ENCODE results near the gene SLC26A8. TPM values are rescaled to one million over a fixed set of nuclear protein-coding genes. Genes with fewer than 3 reads are reported as not detected.

SLC26A8 gene
- total and polyA plus RNA-seq, 9 donors: 0.07 to 0.17 (median 0.10) TPM; not detected in 4

GRCh38 chr6:35960187-35960586, 64.3 kb downstream of the SLC26A8 start:
- H3K4me1 ChIP-seq (ENCODE audit: insufficient read depth): no peaks in the 10 kb centered on the region
- no peaks in the 10 kb centered on the region for H3K36me3 ChIP-seq
- no peaks in the 10 kb centered on the region for H3K27me3 ChIP-seq
- DNase-seq: no peak
- no peaks in the 10 kb centered on the region for H3K9me3 ChIP-seq
- no peak for TF ChIP-seq EP300 (IDR thresholded peaks at IDR 0.05)
- no peak for TF ChIP-seq POLR2A (IDR thresholded peaks at IDR 0.05)
- no peak for TF ChIP-seq CTCF (IDR thresholded peaks at IDR 0.05)
- H3K4me3 ChIP-seq: no peak overlapping the region
- no peak overlapping the region for H3K27ac ChIP-seq
- intact Hi-C loops (cut with DNase I): no loop called here
- WGBS, 3 donors: 75 to 92% (median 92%) methylated on average over 2 of the region's 2 CpGs

- no peaks in the 10 kb centered on the region for H3K36me3 ChIP-seq
- TF ChIP-seq CTCF (IDR thresholded peaks at IDR 0.05) (no peak), POLR2A (IDR thresholded peaks at IDR 0.05) (no peak), EP300 (IDR thresholded peaks at IDR 0.05) (no peak)
- no peaks in the 10 kb centered on the region for H3K9me3 ChIP-seq
- DNase-seq: no peak
- no peak overlapping the region for H3K27ac ChIP-seq
- intact Hi-C loops (cut with DNase I): no loop called here
- H3K4me1 ChIP-seq (ENCODE audit: insufficient read depth): no peaks in the 10 kb centered on the region
- no peaks in the 10 kb centered on the region for H3K27me3 ChIP-seq
- H3K4me3 ChIP-seq: no peak overlapping the region
- WGBS, 3 donors: 81 to 86% (median 83%) methylated on average over 4 of the region's 4 CpGs
Measured at GRCh38 chr6:35955970-35956369, 68.5 kb downstream of the SLC26A8 start.

GRCh38 chr6:35955521-35955920, 68.9 kb downstream of the SLC26A8 start:
- H3K27ac ChIP-seq: no peak overlapping the region

GRCh38 chr6:35955071-35955470, 69.4 kb downstream of the SLC26A8 start:
- Histone ChIP-seq H3K4me3 (no peak overlapping the region), H3K27me3 (no peaks in the 10 kb centered on the region), H3K36me3 (no peaks in the 10 kb centered on the region), H3K9me3 (no peaks in the 10 kb centered on the region), H3K4me1 (ENCODE audit: insufficient read depth) (no peaks in the 10 kb centered on the region), H3K27ac (no peak overlapping the region)
- intact Hi-C loops (cut with DNase I): no loop called here
- no peak for TF ChIP-seq POLR2A (IDR thresholded peaks at IDR 0.05)
- TF ChIP-seq CTCF (IDR thresholded peaks at IDR 0.05): no peak
- no peak for TF ChIP-seq EP300 (IDR thresholded peaks at IDR 0.05)
- no peak for DNase-seq
- 93 to 95% (median 94%) methylated on average over 8 of the region's 8 CpGs for WGBS, 3 donors

More at GRCh38 chr6:35955521-35955920, 68.9 kb downstream of the SLC26A8 start:
- Histone ChIP-seq H3K4me1 (ENCODE audit: insufficient read depth) (no peaks in the 10 kb centered on the region), H3K9me3 (no peaks in the 10 kb centered on the region), H3K36me3 (no peaks in the 10 kb centered on the region), H3K4me3 (no peak overlapping the region), H3K27me3 (no peaks in the 10 kb centered on the region)
- intact Hi-C loops (cut with DNase I): no loop called here
- 79 to 89% (median 81%) methylated on average over 5 of the region's 5 CpGs for WGBS, 3 donors
- no peak for TF ChIP-seq EP300 (IDR thresholded peaks at IDR 0.05)
- no peak for TF ChIP-seq CTCF (IDR thresholded peaks at IDR 0.05)
- no peak for TF ChIP-seq POLR2A (IDR thresholded peaks at IDR 0.05)
- DNase-seq: no peak
